AG09309 (cell line): Measurements from ENCODE around the gene HDLBP.

Source experiments
- DNase-seq: peaks from one replicate; pipeline ENCODE4 v3.0.0-alpha.2; 2010; ENCODE audit warnings: low read depth
- H3K4me3 ChIP-seq: 2 replicates; pipeline ENCODE4 v1.5.1; 2011; ENCODE audit warnings: mild to moderate bottlenecking, low read depth, low read length, moderate library complexity; ENCODE audit not compliant: control insufficient read depth
- CTCF ChIP-seq: IDR thresholded peaks from 2 replicates; pipeline ENCODE4 v1.5.1; 2011; ENCODE audit warnings: mild to moderate bottlenecking, low read depth, low read length, inconsistent platforms; ENCODE audit not compliant: insufficient read depth, control insufficient read depth; ENCODE audit errors: missing control alignments

HDLBP gene

GRCh38 chr2:241207151-241207550 is 108.3 kb downstream of the HDLBP start:
- no peak overlapping the region for H3K4me3 ChIP-seq
- TF ChIP-seq CTCF: no peak
- no peak for DNase-seq

- no peak for TF ChIP-seq CTCF
- DNase-seq: no peak
- no peak overlapping the region for H3K4me3 ChIP-seq
Observed at GRCh38 chr2:241205086-241205485, 110.4 kb downstream of the HDLBP start.

- DNase-seq: no peak
- no peak overlapping the region for H3K4me3 ChIP-seq
- TF ChIP-seq CTCF: no peak
Observed at GRCh38 chr2:241204490-241204889, 111.0 kb downstream of the HDLBP start.

GRCh38 chr2:241204010-241204384 is 111.5 kb downstream of the HDLBP start:
- DNase-seq: no peak

GRCh38 chr2:241203218-241204009 is 112.1 kb downstream of the HDLBP start:
- no peak overlapping the region for H3K4me3 ChIP-seq
- no peak for TF ChIP-seq CTCF
- no peak for DNase-seq

More at GRCh38 chr2:241204010-241204384, 111.5 kb downstream of the HDLBP start:
- no peak overlapping the region for H3K4me3 ChIP-seq
- no peak for TF ChIP-seq CTCF

- TF ChIP-seq CTCF: no peak
- DNase-seq: no peak
- H3K4me3 ChIP-seq: no peak overlapping the region
Observed at GRCh38 chr2:241202681-241203080, 112.8 kb downstream of the HDLBP start.
